ENCODE data around the gene TMCC3. TPM values are rescaled to one million over a fixed set of nuclear protein-coding genes. Genes with fewer than 3 reads are reported as not detected.

The TMCC3 gene
- total RNA-seq, 2 experiments from 2014 or later, result 0.11 to 0.25 TPM

GRCh38 chr12:94674051-94674451, 23.7 kb upstream of the TMCC3 start:
- ATAC-seq, result no peak
- Mint-ChIP-seq H3K36me3 (ENCODE audit: low read depth) (no peaks in the 10 kb centered on the region), H3K4me1 (ENCODE audit: low read depth) (peaks cover 13% of the 10 kb centered on the region), H3K4me3 (no peak overlapping the region), H3K27me3 (no peaks in the 10 kb centered on the region), H3K9me3 (no peaks in the 10 kb centered on the region), H3K27ac (no peak overlapping the region)
- intact Hi-C loops (cut with micrococcal nuclease), result no loop called here
- POLR2A ChIA-PET, result no interaction called here
- CTCF ChIA-PET, result interaction anchor here (1.2 kb wide), 1 partner anchor 11 kb away, joined by 4 read pairs; no protein-coding TSS in a partner anchor
- no peak for DNase-seq
- TF ChIP-seq, protein P1, sequence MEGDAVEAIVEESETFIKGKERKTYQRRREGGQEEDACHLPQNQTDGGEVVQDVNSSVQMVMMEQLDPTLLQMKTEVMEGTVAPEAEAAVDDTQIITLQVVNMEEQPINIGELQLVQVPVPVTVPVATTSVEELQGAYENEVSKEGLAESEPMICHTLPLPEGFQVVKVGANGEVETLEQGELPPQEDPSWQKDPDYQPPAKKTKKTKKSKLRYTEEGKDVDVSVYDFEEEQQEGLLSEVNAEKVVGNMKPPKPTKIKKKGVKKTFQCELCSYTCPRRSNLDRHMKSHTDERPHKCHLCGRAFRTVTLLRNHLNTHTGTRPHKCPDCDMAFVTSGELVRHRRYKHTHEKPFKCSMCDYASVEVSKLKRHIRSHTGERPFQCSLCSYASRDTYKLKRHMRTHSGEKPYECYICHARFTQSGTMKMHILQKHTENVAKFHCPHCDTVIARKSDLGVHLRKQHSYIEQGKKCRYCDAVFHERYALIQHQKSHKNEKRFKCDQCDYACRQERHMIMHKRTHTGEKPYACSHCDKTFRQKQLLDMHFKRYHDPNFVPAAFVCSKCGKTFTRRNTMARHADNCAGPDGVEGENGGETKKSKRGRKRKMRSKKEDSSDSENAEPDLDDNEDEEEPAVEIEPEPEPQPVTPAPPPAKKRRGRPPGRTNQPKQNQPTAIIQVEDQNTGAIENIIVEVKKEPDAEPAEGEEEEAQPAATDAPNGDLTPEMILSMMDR (IDR thresholded peaks at IDR 0.05), result no peak

DNA sequence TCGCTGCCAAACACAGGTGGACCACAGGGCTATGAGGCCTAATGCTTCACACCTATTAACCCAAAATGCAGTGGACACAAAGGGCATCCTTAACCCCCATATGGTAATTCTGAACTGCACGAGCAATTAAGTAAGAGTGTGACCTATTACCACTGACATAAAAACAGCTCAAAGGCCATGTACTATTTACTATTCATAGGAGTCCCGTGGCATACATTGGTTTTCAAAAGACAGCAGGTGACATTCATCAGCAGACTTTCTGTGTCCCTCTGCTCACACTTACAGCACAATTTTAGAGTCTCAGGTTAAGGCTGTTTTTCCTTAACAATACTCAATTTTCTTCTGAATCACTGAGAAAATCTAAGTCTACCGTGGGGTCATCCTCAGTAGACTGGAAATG, 23.1 kb upstream of the TMCC3 start:
- DNase-seq (no peak), ATAC-seq (no peak)
- Mint-ChIP-seq H3K4me3 (no peak overlapping the region), H3K4me1 (ENCODE audit: low read depth) (peaks cover 13% of the 10 kb centered on the region), H3K36me3 (ENCODE audit: low read depth) (no peaks in the 10 kb centered on the region), H3K9me3 (no peaks in the 10 kb centered on the region), H3K27ac (no peak overlapping the region), H3K27me3 (no peaks in the 10 kb centered on the region)
- POLR2A ChIA-PET, result no interaction called here
- CTCF ChIA-PET, result interaction anchor here (1.2 kb wide), 1 partner anchor 11 kb away, joined by 4 read pairs; no protein-coding TSS in a partner anchor
- TF ChIP-seq, protein P1 (IDR thresholded peaks at IDR 0.05), result no peak
- intact Hi-C loops (cut with micrococcal nuclease), result no loop called here

DNA sequence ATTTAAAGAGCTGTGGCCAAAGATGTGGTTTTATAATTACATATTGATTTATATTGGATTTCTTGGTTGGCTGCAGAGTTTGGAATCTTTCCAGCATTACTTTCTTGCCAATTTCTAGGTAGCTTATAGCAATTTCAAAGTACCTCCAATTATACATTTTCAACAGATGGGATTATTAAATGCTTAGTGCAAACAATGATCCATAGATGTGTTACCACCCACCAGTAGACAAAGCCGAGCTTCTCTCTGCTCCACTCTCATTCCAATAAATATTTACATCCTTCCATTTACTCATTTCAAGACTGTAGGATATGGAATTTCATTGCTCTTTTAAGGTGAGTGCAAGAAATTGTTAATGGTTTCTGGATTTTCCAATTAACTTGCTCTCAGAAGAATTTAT, 21.6 kb upstream of the TMCC3 start:
- no peaks in the 10 kb centered on the region for H3K36me3 Mint-ChIP-seq (ENCODE audit: low read depth)
- H3K9me3 Mint-ChIP-seq, result no peaks in the 10 kb centered on the region
- peaks cover 13% of the 10 kb centered on the region for H3K4me1 Mint-ChIP-seq (ENCODE audit: low read depth)
- H3K27ac Mint-ChIP-seq, result no peak overlapping the region
- DNase-seq (no peak), ATAC-seq (no peak)
- H3K27me3 Mint-ChIP-seq, result no peaks in the 10 kb centered on the region
- no peak overlapping the region for H3K4me3 Mint-ChIP-seq
- CTCF ChIA-PET, result interaction anchor here (0.7 to 1.2 kb wide), 2 partner anchors 12 to 204 kb away, joined by 3 read pairs; no protein-coding TSS in a partner anchor
- POLR2A ChIA-PET, result interaction anchor here (0.8 kb wide), 1 partner anchor 9 kb away, joined by 3 read pairs; no protein-coding TSS in a partner anchor
- intact Hi-C loops (cut with micrococcal nuclease), result no loop called here
- TF ChIP-seq, protein P1 (IDR thresholded peaks at IDR 0.05), result no peak

DNA sequence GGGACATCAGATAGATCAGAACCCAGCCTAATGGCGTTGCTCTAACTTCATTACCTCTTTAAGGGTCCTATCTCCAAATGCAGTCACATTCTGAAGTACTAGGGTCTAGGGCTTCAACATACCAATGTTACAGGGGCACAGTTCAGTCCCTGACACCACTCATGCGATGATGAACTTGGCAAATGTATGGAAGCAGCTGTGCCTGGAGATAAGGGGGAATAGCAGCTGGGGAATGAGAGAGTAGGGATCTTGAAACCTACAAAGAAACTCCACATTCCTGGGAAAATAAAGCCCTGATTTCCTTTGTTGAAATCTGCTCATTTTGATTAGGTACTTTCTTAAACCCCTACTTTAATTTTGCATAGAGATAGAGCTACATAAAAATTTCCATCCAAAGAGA, 20.5 kb upstream of the TMCC3 start:
- Mint-ChIP-seq H3K4me1 (ENCODE audit: low read depth) (peaks cover 2% of the 10 kb centered on the region), H3K36me3 (ENCODE audit: low read depth) (no peaks in the 10 kb centered on the region), H3K9me3 (no peaks in the 10 kb centered on the region), H3K4me3 (no peak overlapping the region), H3K27ac (no peak overlapping the region), H3K27me3 (peaks cover 1% of the 10 kb centered on the region)
- intact Hi-C loops (cut with micrococcal nuclease), result no loop called here
- ATAC-seq, result no peak
- ChIA-PET CTCF (no interaction called here), POLR2A (no interaction called here)
- TF ChIP-seq, protein P1 (IDR thresholded peaks at IDR 0.05), result no peak
- no peak for DNase-seq

- peaks cover 1% of the 10 kb centered on the region for H3K27me3 Mint-ChIP-seq
- intact Hi-C loops (cut with micrococcal nuclease), result no loop called here
- H3K4me1 Mint-ChIP-seq (ENCODE audit: low read depth), result no peaks in the 10 kb centered on the region
- no peak for ATAC-seq
- POLR2A ChIA-PET, result no interaction called here
- H3K9me3 Mint-ChIP-seq, result no peaks in the 10 kb centered on the region
- H3K27ac Mint-ChIP-seq, result no peak overlapping the region
- no peak for DNase-seq
- H3K4me3 Mint-ChIP-seq, result no peak overlapping the region
- CTCF ChIA-PET, result no interaction called here
- TF ChIP-seq, protein P1 (IDR thresholded peaks at IDR 0.05), result no peak
- H3K36me3 Mint-ChIP-seq (ENCODE audit: low read depth), result no peaks in the 10 kb centered on the region
These were observed 19.7 kb upstream of the TMCC3 start for GRCh38 chr12:94670075-94670474.
